ENCODE data around the gene FXYD5.

DNA sequence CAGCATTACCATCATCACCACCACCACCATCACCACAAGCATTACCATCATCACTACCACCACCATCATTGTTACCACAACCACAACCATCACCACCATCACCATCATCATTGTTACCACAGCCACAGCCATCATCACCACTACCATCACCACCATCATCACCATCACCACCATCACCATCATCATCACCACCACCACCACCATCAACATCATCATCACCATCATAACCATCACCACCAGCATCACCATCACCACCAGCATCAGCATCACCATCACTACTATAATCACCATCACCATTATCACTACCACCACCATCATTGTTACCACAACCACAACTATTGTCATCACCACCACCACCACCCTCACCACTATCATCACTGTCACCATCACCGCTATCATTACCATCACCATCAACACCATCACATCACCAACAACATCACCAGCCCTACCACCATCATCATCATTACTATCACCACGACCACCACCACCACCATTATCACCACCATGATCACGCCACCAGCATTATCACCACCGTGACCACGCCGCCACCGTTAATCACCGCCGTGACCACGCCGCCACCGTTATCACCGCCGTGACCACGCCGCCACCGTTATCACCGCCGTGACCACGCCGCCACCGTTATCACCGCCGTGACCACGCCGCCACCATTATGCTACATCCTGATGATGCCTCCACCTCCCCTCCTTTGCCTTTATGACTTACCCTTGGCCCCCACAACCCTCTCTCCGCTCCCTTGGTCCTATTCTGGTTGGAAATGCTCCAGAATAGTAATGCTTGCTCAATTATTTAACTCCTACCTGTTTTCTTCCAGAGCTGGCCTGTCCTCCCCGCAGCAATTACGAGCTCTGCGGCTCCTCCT is 48.9 kb upstream of the FXYD5 start:
- TF ChIP-seq, protein P1, sequence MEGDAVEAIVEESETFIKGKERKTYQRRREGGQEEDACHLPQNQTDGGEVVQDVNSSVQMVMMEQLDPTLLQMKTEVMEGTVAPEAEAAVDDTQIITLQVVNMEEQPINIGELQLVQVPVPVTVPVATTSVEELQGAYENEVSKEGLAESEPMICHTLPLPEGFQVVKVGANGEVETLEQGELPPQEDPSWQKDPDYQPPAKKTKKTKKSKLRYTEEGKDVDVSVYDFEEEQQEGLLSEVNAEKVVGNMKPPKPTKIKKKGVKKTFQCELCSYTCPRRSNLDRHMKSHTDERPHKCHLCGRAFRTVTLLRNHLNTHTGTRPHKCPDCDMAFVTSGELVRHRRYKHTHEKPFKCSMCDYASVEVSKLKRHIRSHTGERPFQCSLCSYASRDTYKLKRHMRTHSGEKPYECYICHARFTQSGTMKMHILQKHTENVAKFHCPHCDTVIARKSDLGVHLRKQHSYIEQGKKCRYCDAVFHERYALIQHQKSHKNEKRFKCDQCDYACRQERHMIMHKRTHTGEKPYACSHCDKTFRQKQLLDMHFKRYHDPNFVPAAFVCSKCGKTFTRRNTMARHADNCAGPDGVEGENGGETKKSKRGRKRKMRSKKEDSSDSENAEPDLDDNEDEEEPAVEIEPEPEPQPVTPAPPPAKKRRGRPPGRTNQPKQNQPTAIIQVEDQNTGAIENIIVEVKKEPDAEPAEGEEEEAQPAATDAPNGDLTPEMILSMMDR (conservative IDR thresholded peaks at IDR 0.05; ENCODE audit: low read length), result no peak
- no peak for TF ChIP-seq EZH2phosphoT487 (IDR thresholded peaks at IDR 0.05; ENCODE audit: borderline replicate concordance)

All from Loucy (cell line).